A549 (cell line): ENCODE measurements around the gene ZNF428. TPM values are rescaled to one million over a fixed set of nuclear protein-coding genes. Genes with fewer than 3 reads are reported as not detected.

Experiments
- ATAC-seq, 2 experiments: fragments of 200-7000 bp in 1 of 2; fragments of >200 bp in 1 of 2; cut with Nextera tagmentation in 1 of 2; cut with Tn5 transposase in 1 of 2; 3 replicates each; pipeline versions ENCODE4 v1.8.0 to v1.9.1; 2018 to 2020; ENCODE audit warnings: mild to moderate bottlenecking in 1 of 2, moderate library complexity in 1 of 2
- CTCF ChIA-PET: fragments of 300-600 bp; sonication (Branson Sonifier 250); formaldehyde crosslinking; extraction: SDS; loops from one replicate; lab custom pipeline; 2021; ENCODE audit warnings: antibody characterized with exemption, inconsistent platforms; lab: Yijun Ruan, JAX
- POLR2A ChIA-PET: fragments of 350-600 bp; formaldehyde crosslinking; extraction: SDS; loops from one replicate; lab custom pipeline; 2021; ENCODE audit warnings: antibody characterized with exemption, inconsistent platforms; lab: Yijun Ruan, JAX
- DNase-seq, 2 experiments: peaks; one replicate each; pipeline versions ENCODE4 v3.0.0 to v3.0.0-alpha.2; 2011 to 2016; ENCODE audit warnings: low read depth in 1 of 2, low spot score in 1 of 2
- FAIRE-seq: peaks from 2 replicates; lab custom pipeline; 2011; peaks lifted over from hg19 to GRCh38; lab: Jason Lieb, UNC
- H3K27ac ChIP-seq, 2 experiments: fragments of >200 bp; sonication (Bioruptor Twin); formaldehyde crosslinking; 3 replicates each; pipeline ENCODE4 v1.5.1; 2016 to 2017
- H3K4me1 ChIP-seq: fragments of >200 bp; sonication (Bioruptor Twin); formaldehyde crosslinking; 3 replicates; pipeline ENCODE4 v1.6.1; 2016
- H3K4me2 ChIP-seq: fragments of >200 bp; sonication (Bioruptor Twin); formaldehyde crosslinking; 3 replicates; pipeline ENCODE4 v1.6.1; 2016
- H3K4me3 ChIP-seq: fragments of >200 bp; sonication (Bioruptor Twin); formaldehyde crosslinking; 3 replicates; pipeline ENCODE4 v1.5.1; 2016
- H3K9me3 ChIP-seq: fragments of >200 bp; sonication (Bioruptor Twin); formaldehyde crosslinking; 3 replicates; pipeline ENCODE4 v1.6.1; 2016
- CBX2 ChIP-seq: fragments of 200-600 bp; sonication (generic); IDR thresholded peaks from 2 replicates; pipeline ENCODE4 v1.6.1; 2016; ENCODE audit warnings: low read depth, mild to moderate bottlenecking, borderline replicate concordance
- CHD2 ChIP-seq: fragments of 150-350 bp; IDR thresholded peaks from 2 replicates; pipeline ENCODE4 v1.6.1; 2014; ENCODE audit warnings: low read length; ENCODE audit not compliant: partially characterized antibody
- CHD4 ChIP-seq: fragments of 200-600 bp; sonication (generic); IDR thresholded peaks from 2 replicates; pipeline ENCODE4 v1.6.1; 2016; ENCODE audit warnings: antibody characterized with exemption, mild to moderate bottlenecking, borderline replicate concordance
- FOSL2 ChIP-seq, 2 experiments: fragments of 450-650 bp in 1 of 2; fragments of >200 bp in 1 of 2; sonication (Bioruptor Twin) in 1 of 2; formaldehyde crosslinking; IDR thresholded peaks; 2 replicates each; pipeline versions ENCODE4 v1.5.0 to v1.6.1; 2016 to 2020; ENCODE audit warnings: mild to moderate bottlenecking in 1 of 2, moderate library complexity in 1 of 2
- FOXS1 ChIP-seq: fragments of 250-450 bp; sonication (Bioruptor Pico); IDR thresholded peaks from 2 replicates; pipeline ENCODE4 v1.5.0; 2020; ENCODE audit warnings: mild to moderate bottlenecking, moderate library complexity
- HOXB13 ChIP-seq: fragments of 250-450 bp; sonication (Bioruptor Pico); IDR thresholded peaks from 2 replicates; pipeline ENCODE4 v1.5.0; 2020; ENCODE audit warnings: low read depth, mild to moderate bottlenecking, moderate library complexity
- HOXB5 ChIP-seq: fragments of 250-450 bp; sonication (Bioruptor Pico); IDR thresholded peaks from 2 replicates; pipeline ENCODE4 v1.5.0; 2020; ENCODE audit warnings: mild to moderate bottlenecking, moderate library complexity
- KDM5A ChIP-seq: fragments of 200-600 bp; sonication (generic); IDR thresholded peaks from 2 replicates; pipeline ENCODE4 v1.6.1; 2016; ENCODE audit warnings: antibody characterized with exemption, mild to moderate bottlenecking
- MAFK ChIP-seq: fragments of 450-650 bp; IDR thresholded peaks from 2 replicates; pipeline ENCODE4 v1.6.1; 2014; ENCODE audit not compliant: partially characterized antibody
- MAX ChIP-seq: IDR thresholded peaks from 2 replicates; pipeline ENCODE4 v1.6.1; 2012
- NR3C1 ChIP-seq: fragments of >200 bp; sonication (Bioruptor Twin); formaldehyde crosslinking; IDR thresholded peaks from 3 replicates; pipeline ENCODE4 v1.6.1; 2017
- POLR2A ChIP-seq: IDR thresholded peaks from 2 replicates; pipeline ENCODE4 v1.6.1; 2012; ENCODE audit warnings: mild to moderate bottlenecking, low read length
- POLR2AphosphoS2 ChIP-seq: conservative IDR thresholded peaks from 2 replicates; pipeline ENCODE4 v1.6.1; 2012; ENCODE audit warnings: low read length, improper control_type of control experiment, inconsistent platforms
- REST ChIP-seq: fragments of 200-600 bp; sonication (generic); IDR thresholded peaks from 2 replicates; pipeline ENCODE4 v1.6.1; 2016; ENCODE audit warnings: antibody characterized with exemption, mild to moderate bottlenecking, moderate library complexity
- RFX5 ChIP-seq: fragments of 450-650 bp; IDR thresholded peaks from 2 replicates; pipeline ENCODE4 v1.7.1; 2014; ENCODE audit warnings: antibody characterized with exemption, mild to moderate bottlenecking, moderate library complexity
- SMC3 ChIP-seq: fragments of >200 bp; sonication (Bioruptor Twin); formaldehyde crosslinking; IDR thresholded peaks from 3 replicates; pipeline ENCODE4 v1.6.1; 2018; ENCODE audit warnings: inconsistent platforms
- TFCP2L1 ChIP-seq: fragments of 250-450 bp; sonication (Bioruptor Pico); IDR thresholded peaks from 2 replicates; pipeline ENCODE4 v1.5.0; 2021; ENCODE audit warnings: mild to moderate bottlenecking
- ZC3H11A ChIP-seq: fragments of 450-650 bp; IDR thresholded peaks from 2 replicates; pipeline ENCODE4 v1.6.1; 2014; ENCODE audit warnings: antibody characterized with exemption, mild to moderate bottlenecking
- ZSCAN20 ChIP-seq: fragments of 250-450 bp; sonication (Bioruptor Pico); IDR thresholded peaks from 2 replicates; pipeline ENCODE4 v1.8.0; 2022; ENCODE audit warnings: mild to moderate bottlenecking, moderate library complexity
- WGBS: methylation state at CpG from one replicate; pipeline ENCODE4 v1.1.6; 2017; ENCODE audit errors: missing lambda C conversion rate; 5-methylcytosine and 5-hydroxymethylcytosine counted together
- polyA plus RNA-seq, 4 experiments: library from polyadenylated mRNA; depleted of rRNA in 3 of 4; stranded (reverse); fragments of >200 nt; fragmentation: RNase III in 1 of 4; extraction: RNeasy Plus Mini Kit Qiagen cat#74134 plus additional on column Dnase treatment in 1 of 4; gene quantifications; 2 replicates in 3 of 4; 3 replicates in 1 of 4; pipeline ENCODE4 v1.2.3, GENCODE V29; 2011 to 2017
- TF ChIP-seq, protein P1 (sequence below): fragments of 150-350 bp; IDR thresholded peaks from 2 replicates; pipeline ENCODE4 v1.6.1; 2014; ENCODE audit warnings: low read depth, mild to moderate bottlenecking, low read length

Gene ZNF428
- polyA plus RNA-seq, 2 of the 4 experiments (the other 2 are of a cell fraction): 22.9 to 52.4 TPM

- Histone ChIP-seq H3K4me3 (no peak overlapping the region), H3K9me3 (no peaks in the 10 kb centered on the region), H3K4me1 (peaks cover 6% of the 10 kb centered on the region), H3K4me2 (no peak overlapping the region), H3K27ac (no peak overlapping the region)
- ATAC-seq: no peak
- POLR2A ChIA-PET: no interaction called here
- DNase-seq: no peak
- TF ChIP-seq FOSL2 (IDR thresholded peaks at IDR 0.05): no peak
- no peak for TF ChIP-seq FOSL2 (CRISPR knock-in tag; IDR thresholded peaks at IDR 0.05)
- TF ChIP-seq HOXB13: no peak
- TF ChIP-seq SMC3: no peak
- TF ChIP-seq KDM5A: no peak
- TF ChIP-seq RFX5: no peak
- TF ChIP-seq CBX2: no peak
- TF ChIP-seq CHD2: no peak
- no peak for TF ChIP-seq POLR2AphosphoS2
- no peak for TF ChIP-seq ZC3H11A
- no peak for TF ChIP-seq HOXB5
- no peak for TF ChIP-seq MAX
- TF ChIP-seq ZSCAN20: no peak
- no peak for TF ChIP-seq TFCP2L1
- no peak for TF ChIP-seq CHD4
- TF ChIP-seq MAFK: no peak
- no peak for TF ChIP-seq FOXS1 (CRISPR knock-in tag)
- TF ChIP-seq NR3C1: no peak
- no peak for TF ChIP-seq POLR2A
- no peak for TF ChIP-seq REST
- TF ChIP-seq, protein P1, sequence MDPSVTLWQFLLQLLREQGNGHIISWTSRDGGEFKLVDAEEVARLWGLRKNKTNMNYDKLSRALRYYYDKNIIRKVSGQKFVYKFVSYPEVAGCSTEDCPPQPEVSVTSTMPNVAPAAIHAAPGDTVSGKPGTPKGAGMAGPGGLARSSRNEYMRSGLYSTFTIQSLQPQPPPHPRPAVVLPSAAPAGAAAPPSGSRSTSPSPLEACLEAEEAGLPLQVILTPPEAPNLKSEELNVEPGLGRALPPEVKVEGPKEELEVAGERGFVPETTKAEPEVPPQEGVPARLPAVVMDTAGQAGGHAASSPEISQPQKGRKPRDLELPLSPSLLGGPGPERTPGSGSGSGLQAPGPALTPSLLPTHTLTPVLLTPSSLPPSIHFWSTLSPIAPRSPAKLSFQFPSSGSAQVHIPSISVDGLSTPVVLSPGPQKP: no peak
- FAIRE-seq: no peak
- CTCF ChIA-PET: interaction anchor here (1.5 to 3.8 kb wide), 4 partner anchors 9 to 123 kb away, joined by 3 to 28 read pairs (median 4); no protein-coding TSS in a partner anchor
- 57% methylated on average over 3 of the region's 3 CpGs for WGBS
These were observed 23.9 kb upstream of the ZNF428 start for GRCh38 chr19:43643326-43643725.

GRCh38 chr19:43642531-43642930, 23.1 kb upstream of the ZNF428 start:
- POLR2A ChIA-PET: no interaction called here

More at GRCh38 chr19:43642531-43642930, 23.1 kb upstream of the ZNF428 start:
- DNase-seq: no peak
- FAIRE-seq: peak; percentile 28
- CTCF ChIA-PET: interaction anchor here (0.6 to 3.8 kb wide), 8 partner anchors 10 to 387 kb away, joined by 3 to 28 read pairs (median 4); no protein-coding TSS in a partner anchor
- Histone ChIP-seq H3K9me3 (no peaks in the 10 kb centered on the region), H3K4me1 (peaks cover 6% of the 10 kb centered on the region), H3K4me2 (no peak overlapping the region), H3K27ac (no peak overlapping the region), H3K4me3 (no peak overlapping the region)
- no peak for ATAC-seq
- TF ChIP-seq MAFK: peak; percentile 99
- TF ChIP-seq, protein P1: no peak
- WGBS: 35% methylated on average over 4 of the region's 4 CpGs
